A172 (cell line): ENCODE results near the gene NIPSNAP2. TPM values are rescaled to one million over a fixed set of nuclear protein-coding genes. Genes with fewer than 3 reads are reported as not detected.
"Not testable (repeated sequence)": the region's sequence is repeated elsewhere in the genome, so short reads cannot be mapped to it uniquely, and the experiment has no call there.

Experiments
- DNase-seq: peaks from one replicate; pipeline ENCODE4 v3.0.0-alpha.2; 2015; ENCODE audit warnings: low spot score
- total RNA-seq: library from RNA; depleted of rRNA; stranded (reverse); fragments of >200 nt; shearing (Covaris generic); gene quantifications from 2 replicates; pipeline ENCODE4 v1.2.3, GENCODE V29; 2014; rRNA removed

The NIPSNAP2 gene
- 67.5 and 75.5 TPM in 2 replicates for total RNA-seq

DNA sequence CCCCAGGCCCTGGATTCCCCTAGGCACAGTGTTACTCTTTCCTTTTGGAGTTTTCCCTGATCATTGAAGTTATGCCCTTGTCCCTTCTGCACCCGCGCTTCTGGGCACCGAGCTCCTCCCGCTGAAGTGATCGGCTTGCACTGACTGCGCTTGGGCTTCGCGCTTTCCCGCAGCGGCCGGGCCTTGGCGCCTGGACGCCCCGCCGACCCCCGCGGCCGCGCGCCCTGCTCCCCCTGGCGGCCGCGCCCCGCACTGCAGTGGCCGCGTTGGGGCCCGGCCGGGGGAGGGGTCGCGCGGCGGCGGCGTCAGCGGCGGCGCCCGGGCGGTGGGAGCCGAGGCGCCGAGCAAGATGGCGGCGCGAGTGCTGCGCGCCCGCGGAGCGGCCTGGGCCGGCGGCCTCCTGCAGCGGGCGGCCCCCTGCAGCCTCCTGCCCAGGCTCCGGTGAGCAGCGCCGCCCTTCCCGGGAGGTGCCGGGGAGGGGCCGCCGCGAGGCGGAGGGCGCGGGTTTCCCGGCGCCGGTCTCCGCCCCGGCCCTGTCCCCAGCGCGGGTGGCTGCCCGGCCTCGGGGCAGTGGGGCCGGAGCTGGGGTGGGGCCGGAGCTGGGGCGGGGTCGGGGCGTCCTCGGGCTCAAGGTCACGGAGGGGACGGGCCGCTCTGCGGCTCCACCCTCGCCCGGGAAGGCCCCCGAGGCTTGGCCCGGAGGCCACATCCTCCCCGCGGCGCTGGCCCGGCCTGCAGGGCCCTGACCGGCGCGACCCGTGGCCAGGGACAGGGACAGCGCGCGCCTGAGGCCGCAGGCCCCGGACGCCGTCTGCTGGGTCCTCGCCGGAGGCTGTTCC lies at the start of gene NIPSNAP2:
TSS of gene NIPSNAP2 (plus strand) at position 325 of the 839 bp plus-strand sequence. CDS start at position 350, 25 bp downstream.
- DNase-seq, result peak; percentile 68

GRCh38 chr7:55917771-55918170 lies 46.6 kb upstream of the NIPSNAP2 start:
- DNase-seq, result no peak

DNA sequence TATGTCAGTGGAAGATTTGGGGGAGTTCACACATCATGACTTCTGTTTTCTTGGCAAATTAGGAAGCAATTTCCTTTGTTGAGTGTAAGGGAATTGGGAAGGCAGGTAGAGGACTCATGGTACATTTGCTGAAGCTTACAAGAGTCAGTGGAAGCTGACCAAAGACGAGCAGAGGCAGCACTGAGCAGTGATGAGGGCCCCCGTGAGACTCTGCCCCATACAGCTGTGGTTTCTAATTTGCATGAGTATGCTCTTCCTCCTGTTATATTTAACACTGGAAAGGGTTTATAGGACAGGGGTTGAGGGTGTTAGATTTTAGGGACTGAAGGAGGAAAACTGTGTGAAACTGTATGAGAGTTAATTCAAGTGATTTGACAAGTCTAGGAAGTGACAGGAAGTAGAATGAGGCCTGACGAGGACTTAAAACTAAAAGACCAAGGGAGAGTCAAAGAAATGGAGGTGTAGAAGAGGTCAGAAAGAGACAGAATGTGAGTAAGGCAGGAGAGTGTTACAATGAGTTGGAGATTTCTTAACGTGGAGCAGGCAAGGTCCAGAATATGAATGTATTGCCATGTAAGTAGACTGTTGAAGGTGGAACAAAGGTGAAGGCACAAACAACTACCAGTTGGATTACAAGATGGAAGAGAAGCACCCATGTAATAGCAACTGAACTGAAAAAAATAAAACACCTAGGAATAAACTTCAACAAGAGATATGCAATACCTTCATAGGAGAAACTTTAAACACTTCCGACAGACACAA lies 36.2 kb upstream of the NIPSNAP2 start:
- DNase-seq, result no peak

DNA sequence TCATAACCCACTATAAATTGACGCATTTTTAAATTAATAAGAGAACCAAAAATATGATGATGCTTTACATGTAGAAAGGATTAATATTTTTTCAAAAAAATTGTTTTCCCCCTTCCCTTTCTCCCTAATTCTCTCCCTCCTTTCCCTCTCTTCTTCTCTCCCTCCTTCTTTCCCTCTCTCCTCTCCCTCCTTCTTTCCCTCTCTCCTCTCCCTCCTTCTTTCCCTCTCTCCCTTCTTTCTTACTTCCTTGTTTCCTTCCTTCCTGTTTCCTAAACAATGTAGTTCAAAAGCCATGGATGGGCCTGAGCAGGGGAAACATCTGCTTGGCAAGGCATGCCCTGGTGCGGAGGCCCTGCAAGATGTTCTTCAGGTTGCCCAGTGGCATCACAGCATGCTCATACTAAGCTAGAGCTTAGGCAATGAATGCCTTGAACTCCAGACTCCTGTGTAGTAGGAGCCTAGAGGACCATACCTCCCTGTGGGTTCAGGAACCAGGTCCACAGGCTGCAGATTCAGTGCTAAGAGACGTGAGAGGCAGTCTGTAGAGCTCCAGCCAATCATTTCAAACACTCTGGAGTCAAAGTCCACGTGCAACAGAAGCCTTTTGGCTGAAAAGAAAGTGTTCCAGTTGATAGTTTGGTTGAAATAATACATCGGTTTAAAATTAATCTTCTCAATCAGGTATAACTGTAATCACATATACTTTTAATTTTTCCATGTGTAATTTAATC lies 32.8 kb upstream of the NIPSNAP2 start:
- no peak for DNase-seq

GRCh38 chr7:55939514-55940123 lies 24.8 kb upstream of the NIPSNAP2 start:
- DNase-seq, result peak; percentile 8

DNA sequence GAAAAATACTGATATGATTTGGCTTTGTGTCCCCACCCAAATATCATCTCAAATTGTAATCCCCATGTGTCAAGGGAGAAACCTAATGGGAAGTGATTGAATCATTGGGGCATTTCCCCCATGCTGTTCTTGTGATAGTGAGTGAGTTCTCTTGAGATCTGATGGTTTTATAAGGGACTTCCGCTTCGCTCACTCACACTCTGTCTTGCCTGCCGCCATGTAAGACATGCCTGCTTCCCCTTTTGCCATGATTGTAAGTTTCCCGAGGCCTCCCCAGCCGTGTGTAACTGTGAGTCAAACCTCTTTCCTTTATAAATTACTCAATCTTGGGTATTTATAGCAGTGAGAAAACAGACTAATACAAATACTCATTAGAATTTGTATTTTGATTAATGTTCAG lies 17.8 kb upstream of the NIPSNAP2 start:
- no peak for DNase-seq

GRCh38 chr7:55951637-55952351 lies 12.6 kb upstream of the NIPSNAP2 start, which contains the start of gene MRPS17:
MRPS17 (plus strand) TSS chr7:55951877; CDS start chr7:55953196, 1,319 bp downstream.
- peak; percentile 77 for DNase-seq

DNA sequence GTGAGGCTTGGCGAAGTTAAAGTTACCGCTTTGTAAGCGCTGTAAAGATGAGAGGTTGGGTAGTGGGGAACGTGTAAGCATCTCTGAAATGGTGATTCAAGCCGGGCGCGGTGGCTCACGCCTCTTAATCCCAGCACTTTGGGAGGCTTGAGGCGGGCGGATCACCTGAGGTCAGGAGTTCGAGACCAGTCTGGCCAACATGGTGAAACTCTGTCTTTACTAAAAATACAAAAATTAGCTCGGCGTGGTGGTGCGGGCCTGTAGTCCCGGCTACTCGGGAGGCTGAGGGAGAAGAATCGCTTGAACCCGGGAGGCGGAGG lies 12.1 kb upstream of the NIPSNAP2 start:
- not testable (repeated sequence) for DNase-seq

- DNase-seq, result no peak
These were observed 10.5 kb upstream of the NIPSNAP2 start for GRCh38 chr7:55953707-55954475.

DNA sequence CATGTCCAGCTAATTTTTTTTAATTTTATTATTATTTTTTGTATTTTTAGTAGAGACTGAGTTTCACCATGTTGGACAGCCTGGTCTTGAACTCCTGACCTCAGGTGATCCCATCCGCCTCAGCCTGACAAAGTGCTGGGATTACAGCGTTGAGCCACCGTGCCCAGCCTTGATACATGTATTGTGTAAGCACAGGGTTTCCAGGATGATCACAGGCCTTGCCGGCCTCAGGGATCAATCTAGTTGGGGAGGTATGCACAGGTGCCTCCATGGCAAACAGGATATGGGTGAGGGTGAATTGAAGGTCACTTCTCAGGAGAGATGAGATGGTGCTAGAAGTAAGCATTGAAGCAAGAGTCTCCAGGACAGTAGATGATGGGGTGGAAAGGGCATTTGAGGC lies 7.2 kb upstream of the NIPSNAP2 start:
- no peak for DNase-seq

- DNase-seq, result no peak
These were observed 2.4 kb upstream of the NIPSNAP2 start for GRCh38 chr7:55962014-55962413.

DNA sequence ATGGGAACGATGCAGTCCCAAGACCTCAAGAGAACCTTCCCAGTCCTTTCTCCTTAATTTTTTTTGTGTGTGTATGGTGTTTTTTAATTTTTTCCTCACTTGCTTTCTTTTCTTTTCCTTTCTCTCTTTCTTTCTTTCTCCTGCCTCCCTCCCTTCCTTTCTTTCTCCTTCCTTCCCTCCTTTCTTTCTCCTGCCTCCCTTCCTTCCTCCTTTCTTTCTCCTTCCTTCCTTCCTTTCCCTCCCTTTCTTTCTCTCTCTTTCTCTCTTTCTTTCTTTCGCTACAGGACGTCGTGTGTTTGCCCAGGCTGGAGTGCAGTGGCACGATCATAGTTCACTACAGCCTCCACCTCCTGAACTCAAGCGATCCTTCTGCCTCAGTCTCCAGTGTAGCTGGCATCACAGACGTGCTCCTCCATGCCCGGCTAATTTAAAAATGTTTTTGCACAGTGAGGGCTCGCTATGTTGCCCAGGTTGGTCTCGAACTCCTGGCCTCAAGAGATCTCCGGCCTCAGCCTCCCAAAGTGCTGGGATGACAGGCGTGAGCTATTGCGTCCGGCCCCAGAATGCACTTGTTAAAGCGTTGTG lies 709 bp upstream of the NIPSNAP2 start:
- DNase-seq, result no peak

DNA sequence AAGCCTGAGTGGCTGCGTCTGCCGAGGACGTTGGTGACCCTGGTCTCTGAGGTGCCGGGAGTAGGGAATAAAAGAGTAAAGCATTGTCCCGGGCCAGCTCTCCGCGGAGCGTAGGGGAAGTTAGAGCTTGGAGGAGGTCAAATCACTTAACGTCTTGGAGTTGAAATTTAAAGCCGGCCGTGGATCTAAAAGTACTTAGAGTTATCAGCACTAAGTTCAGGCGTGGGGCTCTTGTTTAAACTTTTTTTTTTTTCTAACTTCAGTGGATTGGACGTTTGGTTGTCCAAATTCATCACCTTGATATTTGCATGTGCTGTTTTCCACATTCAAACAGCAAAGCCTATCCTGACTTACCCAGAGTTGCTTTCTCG lies 700 bp downstream of the NIPSNAP2 start:
- DNase-seq, result no peak

- no peak for DNase-seq
These were observed 1.5 kb downstream of the NIPSNAP2 start for GRCh38 chr7:55965805-55966421.

GRCh38 chr7:55966851-55967250 lies 2.5 kb downstream of the NIPSNAP2 start:
- DNase-seq, result no peak

- no peak for DNase-seq
These were observed 5.0 kb downstream of the NIPSNAP2 start for GRCh38 chr7:55969391-55969790.

DNA sequence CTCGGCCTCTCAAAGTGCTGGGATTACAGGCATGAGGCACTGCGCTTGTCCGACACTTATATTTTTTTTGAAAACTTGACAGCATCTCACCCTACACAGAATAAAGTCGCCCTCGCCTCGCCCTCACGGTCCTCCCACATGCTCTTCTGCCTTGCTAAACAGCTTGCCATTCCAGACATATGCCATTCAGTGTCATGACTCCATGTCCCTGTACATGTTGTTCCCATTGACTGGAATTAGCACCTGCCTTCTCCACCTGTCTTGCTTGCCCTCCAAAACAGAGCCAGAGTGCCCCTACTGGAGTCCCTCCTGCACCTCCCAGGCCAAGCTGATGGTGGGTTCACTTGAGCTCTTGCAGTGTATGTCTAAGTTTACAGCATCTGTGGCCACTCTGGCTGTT lies 6.2 kb downstream of the NIPSNAP2 start:
- DNase-seq, result no peak

DNA sequence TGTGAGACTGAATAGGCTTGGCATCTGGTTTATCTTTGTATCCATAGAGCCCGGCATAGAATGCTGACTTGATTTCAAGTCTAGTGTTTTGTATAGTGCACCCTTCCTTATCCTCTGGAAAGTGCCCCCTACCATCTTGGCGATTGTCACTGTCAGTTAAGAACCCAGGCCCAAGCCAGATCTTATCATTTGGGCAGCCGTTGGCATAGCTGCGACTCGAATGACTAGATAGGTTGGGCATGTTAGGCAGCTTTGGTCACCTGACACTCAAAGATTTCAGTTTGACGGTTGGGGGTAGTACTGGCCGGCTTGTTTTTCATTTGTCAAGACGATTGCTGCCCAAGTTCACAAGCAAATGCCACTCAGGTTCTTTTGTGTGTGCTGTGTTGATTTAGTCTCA lies 6.6 kb downstream of the NIPSNAP2 start:
- DNase-seq, result no peak

GRCh38 chr7:55973747-55974250 lies 9.4 kb downstream of the NIPSNAP2 start:
- DNase-seq, result no peak
